Neural cell (in vitro differentiated cells): ENCODE measurements around the gene HDAC4. TPM values are rescaled to one million over a fixed set of nuclear protein-coding genes. Genes with fewer than 3 reads are reported as not detected.

Experiments
- H2AFZ ChIP-seq: fragments of 200-600, 300-800 bp; sonication (generic), shearing (Covaris generic); 2 replicates; pipeline ENCODE4 v1.6.0; 2014; ENCODE audit warnings: low read depth, mild to moderate bottlenecking, antibody characterized with exemption, low read length, moderate library complexity
- H3F3A ChIP-seq: fragments of 200-600 bp; shearing (Covaris generic); 2 replicates; pipeline ENCODE4 v1.6.1; 2016; ENCODE audit warnings: mild to moderate bottlenecking, moderate library complexity, mixed read lengths, antibody characterized with exemption, low read length; ENCODE audit not compliant: insufficient read depth, poor library complexity, severe bottlenecking
- H3K27ac ChIP-seq: fragments of 200-600, 300-800 bp; sonication (generic), shearing (Covaris generic); 2 replicates; pipeline ENCODE4 v1.5.1; 2014; ENCODE audit warnings: mild to moderate bottlenecking, low read length, moderate library complexity
- H3K27me3 ChIP-seq: fragments of 300-800, 200-600 bp; sonication (generic), shearing (Covaris generic); 2 replicates; pipeline ENCODE4 v1.6.0; 2014; ENCODE audit warnings: mild to moderate bottlenecking, low read depth, low read length, moderate library complexity; ENCODE audit not compliant: insufficient read depth
- H3K36me3 ChIP-seq: fragments of 300-800, 200-600 bp; sonication (generic), shearing (Covaris generic); 2 replicates; pipeline ENCODE4 v1.5.1; 2014; ENCODE audit warnings: mild to moderate bottlenecking, antibody characterized with exemption, low read length, moderate library complexity; ENCODE audit not compliant: insufficient read depth
- H3K4me2 ChIP-seq: fragments of 300-800, 200-600 bp; sonication (generic), shearing (Covaris generic); 2 replicates; pipeline ENCODE4 v1.6.0; 2014; ENCODE audit warnings: mild to moderate bottlenecking, low read length
- H3K4me3 ChIP-seq: fragments of 300-800, 200-600 bp; sonication (generic), shearing (Covaris generic); 2 replicates; pipeline ENCODE4 v1.5.1; 2014; ENCODE audit warnings: mild to moderate bottlenecking, low read length, moderate library complexity
- H3K79me2 ChIP-seq: fragments of 200-600 bp; shearing (Covaris generic); replicated peaks from 2 replicates; pipeline ENCODE4 v1.6.0; 2014; ENCODE audit warnings: mild to moderate bottlenecking, low read length, moderate library complexity; ENCODE audit not compliant: insufficient read depth
- H3K9ac ChIP-seq: fragments of 300-800, 200-600 bp; sonication (generic), shearing (Covaris generic); 2 replicates; pipeline ENCODE4 v1.6.1; 2016; ENCODE audit warnings: mild to moderate bottlenecking, low read length, mixed read lengths
- H3K9me2 ChIP-seq: fragments of 200-600 bp; shearing (Covaris generic); 2 replicates; pipeline ENCODE4 v1.6.1; 2016; ENCODE audit warnings: mild to moderate bottlenecking, low read length, mixed read lengths; ENCODE audit not compliant: insufficient read depth
- H3K9me3 ChIP-seq: fragments of 200-600, 300-800 bp; sonication (generic), shearing (Covaris generic); 2 replicates; pipeline ENCODE4 v1.6.1; 2016; ENCODE audit warnings: mild to moderate bottlenecking, mixed run types, low read length, moderate library complexity, mixed read lengths
- H4K20me1 ChIP-seq: fragments of 200-600 bp; shearing (Covaris generic); 2 replicates; pipeline ENCODE4 v1.6.1; 2016; ENCODE audit warnings: mild to moderate bottlenecking, mixed run types; ENCODE audit not compliant: insufficient read depth
- EP300 ChIP-seq: fragments of 450-650 bp; conservative IDR thresholded peaks from 2 replicates; pipeline ENCODE4 v1.6.1; 2014; ENCODE audit warnings: antibody characterized with exemption, mild to moderate bottlenecking, moderate library complexity; ENCODE audit not compliant: poor library complexity, severe bottlenecking
- EZH2 ChIP-seq: fragments of 200-600, 300-800 bp; shearing (Covaris generic), sonication (generic); IDR thresholded peaks from 2 replicates; pipeline ENCODE4 v1.6.1; 2014; ENCODE audit warnings: antibody characterized with exemption, low read length, borderline replicate concordance, mild to moderate bottlenecking; ENCODE audit not compliant: insufficient read depth, poor library complexity, severe bottlenecking
- MXI1 ChIP-seq: fragments of 450-650 bp; conservative IDR thresholded peaks from 2 replicates; pipeline ENCODE4 v1.6.1; 2014; ENCODE audit warnings: antibody characterized with exemption, mild to moderate bottlenecking; ENCODE audit not compliant: poor library complexity, severe bottlenecking
- POLR2AphosphoS5 ChIP-seq: IDR thresholded peaks from 2 replicates; pipeline ENCODE4 v1.6.1; 2012
- RAD21 ChIP-seq: fragments of 450-650 bp; conservative IDR thresholded peaks from 2 replicates; pipeline ENCODE4 v1.6.1; 2014; ENCODE audit warnings: antibody characterized with exemption, mild to moderate bottlenecking, moderate library complexity
- SMC3 ChIP-seq: fragments of 450-650 bp; conservative IDR thresholded peaks from 2 replicates; pipeline ENCODE4 v1.6.1; 2014; ENCODE audit warnings: antibody characterized with exemption, mild to moderate bottlenecking, moderate library complexity; ENCODE audit not compliant: poor library complexity
- TAF1 ChIP-seq: IDR thresholded peaks from 2 replicates; pipeline ENCODE4 v1.6.1; 2012; ENCODE audit warnings: low read depth
- polyA plus RNA-seq: library from polyadenylated mRNA; depleted of rRNA; stranded (reverse); fragments of >200 nt; gene quantifications from 2 replicates; pipeline ENCODE4 v1.2.3, GENCODE V29; 2014
- TF ChIP-seq, protein P1 (sequence below): fragments of 450-650 bp; IDR thresholded peaks from 2 replicates; pipeline ENCODE4 v1.5.1; 2014; ENCODE audit warnings: antibody characterized with exemption, mild to moderate bottlenecking, moderate library complexity; ENCODE audit not compliant: poor library complexity, severe bottlenecking
- TF ChIP-seq, protein P2 (sequence below): IDR thresholded peaks from 2 replicates; pipeline ENCODE4 v1.6.1; 2012; ENCODE audit warnings: borderline replicate concordance

The HDAC4 gene
- polyA plus RNA-seq, 1 donor from 2014 or later, result 3.4 TPM

DNA sequence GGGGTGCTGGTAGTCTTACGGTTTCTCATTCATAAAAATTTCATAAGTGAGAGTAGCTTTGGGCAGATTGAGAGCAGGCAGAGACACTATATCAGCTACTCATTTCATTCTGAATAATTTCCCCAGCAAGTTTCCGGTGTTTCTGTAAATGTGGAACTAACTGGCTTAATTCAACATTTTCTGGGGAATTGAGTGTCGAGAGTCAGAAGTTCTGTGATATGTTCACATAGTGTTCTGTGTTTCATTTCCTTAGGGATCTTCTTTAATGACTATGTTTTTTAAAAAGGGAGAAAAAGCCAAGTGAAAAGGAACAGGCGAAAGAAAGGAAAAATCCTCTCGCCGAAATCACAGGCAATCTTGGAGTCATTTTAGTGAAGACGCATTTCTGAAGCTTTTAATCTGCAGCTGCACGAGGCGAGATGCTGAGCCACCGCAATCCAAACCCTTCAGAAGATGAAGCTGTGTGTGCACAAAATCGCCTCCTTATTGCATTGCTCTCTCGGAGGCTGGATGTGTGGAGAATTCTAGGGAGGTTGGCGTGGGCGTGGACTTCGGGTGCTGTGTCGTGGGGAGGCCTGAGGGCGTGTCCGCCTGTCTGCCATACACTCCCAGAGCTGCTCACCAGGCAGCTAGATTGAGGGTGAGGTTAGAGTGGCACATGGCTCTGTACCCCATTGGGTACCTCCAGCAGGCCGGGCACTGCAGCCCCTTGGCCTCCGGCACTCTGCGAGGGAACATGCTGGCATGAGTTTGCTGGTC is 38.4 kb upstream of the HDAC4 start:
- Histone ChIP-seq H3K4me3 (no peak overlapping the region), H3K9me3 (no peaks in the 10 kb centered on the region), H3K36me3 (no peaks in the 10 kb centered on the region), H3K9ac (no peak overlapping the region), H4K20me1 (no peaks in the 10 kb centered on the region), H3K27ac (no peak overlapping the region), H2AFZ (no peak overlapping the region), H3F3A (no peaks in the 10 kb centered on the region), H3K9me2 (no peaks in the 10 kb centered on the region), H3K79me2 (no peaks in the 10 kb centered on the region), H3K27me3 (no peaks in the 10 kb centered on the region), H3K4me2 (no peak overlapping the region)
- TF ChIP-seq, protein P1, sequence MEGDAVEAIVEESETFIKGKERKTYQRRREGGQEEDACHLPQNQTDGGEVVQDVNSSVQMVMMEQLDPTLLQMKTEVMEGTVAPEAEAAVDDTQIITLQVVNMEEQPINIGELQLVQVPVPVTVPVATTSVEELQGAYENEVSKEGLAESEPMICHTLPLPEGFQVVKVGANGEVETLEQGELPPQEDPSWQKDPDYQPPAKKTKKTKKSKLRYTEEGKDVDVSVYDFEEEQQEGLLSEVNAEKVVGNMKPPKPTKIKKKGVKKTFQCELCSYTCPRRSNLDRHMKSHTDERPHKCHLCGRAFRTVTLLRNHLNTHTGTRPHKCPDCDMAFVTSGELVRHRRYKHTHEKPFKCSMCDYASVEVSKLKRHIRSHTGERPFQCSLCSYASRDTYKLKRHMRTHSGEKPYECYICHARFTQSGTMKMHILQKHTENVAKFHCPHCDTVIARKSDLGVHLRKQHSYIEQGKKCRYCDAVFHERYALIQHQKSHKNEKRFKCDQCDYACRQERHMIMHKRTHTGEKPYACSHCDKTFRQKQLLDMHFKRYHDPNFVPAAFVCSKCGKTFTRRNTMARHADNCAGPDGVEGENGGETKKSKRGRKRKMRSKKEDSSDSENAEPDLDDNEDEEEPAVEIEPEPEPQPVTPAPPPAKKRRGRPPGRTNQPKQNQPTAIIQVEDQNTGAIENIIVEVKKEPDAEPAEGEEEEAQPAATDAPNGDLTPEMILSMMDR, result no peak
- TF ChIP-seq, protein P2, sequence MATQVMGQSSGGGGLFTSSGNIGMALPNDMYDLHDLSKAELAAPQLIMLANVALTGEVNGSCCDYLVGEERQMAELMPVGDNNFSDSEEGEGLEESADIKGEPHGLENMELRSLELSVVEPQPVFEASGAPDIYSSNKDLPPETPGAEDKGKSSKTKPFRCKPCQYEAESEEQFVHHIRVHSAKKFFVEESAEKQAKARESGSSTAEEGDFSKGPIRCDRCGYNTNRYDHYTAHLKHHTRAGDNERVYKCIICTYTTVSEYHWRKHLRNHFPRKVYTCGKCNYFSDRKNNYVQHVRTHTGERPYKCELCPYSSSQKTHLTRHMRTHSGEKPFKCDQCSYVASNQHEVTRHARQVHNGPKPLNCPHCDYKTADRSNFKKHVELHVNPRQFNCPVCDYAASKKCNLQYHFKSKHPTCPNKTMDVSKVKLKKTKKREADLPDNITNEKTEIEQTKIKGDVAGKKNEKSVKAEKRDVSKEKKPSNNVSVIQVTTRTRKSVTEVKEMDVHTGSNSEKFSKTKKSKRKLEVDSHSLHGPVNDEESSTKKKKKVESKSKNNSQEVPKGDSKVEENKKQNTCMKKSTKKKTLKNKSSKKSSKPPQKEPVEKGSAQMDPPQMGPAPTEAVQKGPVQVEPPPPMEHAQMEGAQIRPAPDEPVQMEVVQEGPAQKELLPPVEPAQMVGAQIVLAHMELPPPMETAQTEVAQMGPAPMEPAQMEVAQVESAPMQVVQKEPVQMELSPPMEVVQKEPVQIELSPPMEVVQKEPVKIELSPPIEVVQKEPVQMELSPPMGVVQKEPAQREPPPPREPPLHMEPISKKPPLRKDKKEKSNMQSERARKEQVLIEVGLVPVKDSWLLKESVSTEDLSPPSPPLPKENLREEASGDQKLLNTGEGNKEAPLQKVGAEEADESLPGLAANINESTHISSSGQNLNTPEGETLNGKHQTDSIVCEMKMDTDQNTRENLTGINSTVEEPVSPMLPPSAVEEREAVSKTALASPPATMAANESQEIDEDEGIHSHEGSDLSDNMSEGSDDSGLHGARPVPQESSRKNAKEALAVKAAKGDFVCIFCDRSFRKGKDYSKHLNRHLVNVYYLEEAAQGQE, result no peak
- TF ChIP-seq TAF1 (no peak), MXI1 (no peak), EZH2 (no peak), RAD21 (no peak), SMC3 (no peak), POLR2AphosphoS5 (no peak), EP300 (no peak)

DNA sequence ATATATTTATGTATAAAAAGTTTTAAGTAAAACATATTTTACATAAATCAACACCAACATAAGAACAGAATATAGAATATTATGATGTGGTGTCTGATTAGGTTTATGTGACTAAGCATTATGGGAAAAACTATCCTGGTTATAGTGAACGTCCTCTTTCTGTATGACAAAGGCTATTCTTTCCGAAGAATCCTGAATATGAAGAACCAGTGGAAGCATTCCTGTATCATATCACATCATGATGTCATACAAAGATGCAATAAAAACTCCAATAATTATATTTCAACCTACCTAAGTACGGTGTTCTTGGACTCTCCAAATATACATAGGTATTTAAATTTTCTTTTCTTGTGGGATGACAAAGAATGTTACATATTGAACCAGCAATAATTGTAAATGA is 37.5 kb upstream of the HDAC4 start:
- Histone ChIP-seq H3K4me3 (no peak overlapping the region), H3K27ac (no peak overlapping the region), H3K9me2 (no peaks in the 10 kb centered on the region), H3K4me2 (no peak overlapping the region), H3K9me3 (no peaks in the 10 kb centered on the region), H3K79me2 (no peaks in the 10 kb centered on the region), H3K27me3 (no peaks in the 10 kb centered on the region), H3K9ac (no peak overlapping the region), H3F3A (no peaks in the 10 kb centered on the region), H4K20me1 (no peaks in the 10 kb centered on the region), H3K36me3 (no peaks in the 10 kb centered on the region), H2AFZ (no peak overlapping the region)
- TF ChIP-seq MXI1 (no peak), EZH2 (no peak), SMC3 (no peak), TAF1 (no peak), POLR2AphosphoS5 (no peak), EP300 (no peak), RAD21 (no peak)
- TF ChIP-seq, protein P2, result no peak
- TF ChIP-seq, protein P1, result no peak
